Right lobe of liver (tissue), 6 donors: ENCODE data around the gene SCIN. TPM values are rescaled to one million over a fixed set of nuclear protein-coding genes. Genes with fewer than 3 reads are reported as not detected.

Experiments used
- ATAC-seq, 4 donors: fragments of 200-7000 bp; cut with Tn5 transposase; one replicate each; pipeline ENCODE4 v1.9.1; 2020; ENCODE audit warnings: mild to moderate bottlenecking in 4 of 4, moderate library complexity in 4 of 4
- DNase-seq, 3 donors: peaks; one replicate each; pipeline ENCODE4 v3.0.0-alpha.2; 2020
- H3K27ac ChIP-seq, 3 donors: fragments of 200-600 bp; one replicate each; pipeline ENCODE4 v1.8.0; 2022
- H3K27me3 ChIP-seq, 2 donors: fragments of 200-600 bp; one replicate each; pipeline ENCODE4 v1.8.0; 2022
- H3K36me3 ChIP-seq, 4 donors: fragments of 200-600 bp; sonication (generic) in 1 of 4; one replicate each; pipeline versions ENCODE4 v1.5.1 to v1.8.0; 2017 to 2022; ENCODE audit warnings: control low read depth in 1 of 4
- H3K4me1 ChIP-seq, 4 donors: fragments of 200-600 bp; sonication (generic) in 1 of 4; one replicate each; pipeline versions ENCODE4 v1.5.1 to v1.8.0; 2017 to 2022; ENCODE audit warnings: control low read depth in 1 of 4
- H3K4me3 ChIP-seq, 3 donors: fragments of 200-600 bp; one replicate each; pipeline ENCODE4 v1.8.0; 2022
- H3K9me3 ChIP-seq, 4 donors: fragments of 200-600 bp; sonication (generic) in 1 of 4; one replicate each; pipeline versions ENCODE4 v1.5.1 to v1.8.0; 2017 to 2022; ENCODE audit warnings: control low read depth in 1 of 4
- POLR2A ChIP-seq: fragments of 450-650 bp; IDR thresholded peaks from one replicate; pipeline ENCODE4 v1.6.1; 2017; ENCODE audit warnings: antibody characterized with exemption, mild to moderate bottlenecking
- intact Hi-C, 2 donors: fragments of 100-400 bp; cut with DNase I; formaldehyde crosslinking; loops; one replicate each; pipeline versions ENCODE4 v1.11.2 to v1.14.1; 2022
- small RNA-seq, 2 experiments: library from RNA; depleted of rRNA; stranded (forward); fragments of <200 nt; gene quantifications; one replicate each; pipeline ENCODE3, GENCODE V24; 2016
- total RNA-seq, 6 experiments: library from RNA; depleted of rRNA in 2 of 6; stranded (reverse); fragments of >200 nt in 2 of 6; fragmentation: NEBNext Ultra II Directional in 3 of 6; extraction: Animal tissue kit (Norgen Biotek cat#: 25700) in 3 of 6; gene quantifications; one replicate each; pipeline versions ENCODE4 v1.1.0 to v1.2.4, GENCODE V29; 2016 to 2023
- TF ChIP-seq, protein P1 (sequence below), 4 donors: fragments of 200-600 bp in 3 of 4; fragments of 450-650 bp in 1 of 4; IDR thresholded peaks; one replicate each; pipeline versions ENCODE4 v1.5.1 to v1.8.0; 2016 to 2022; ENCODE audit warnings: antibody characterized with exemption in 4 of 4, mild to moderate bottlenecking in 2 of 4
- donor health status: DM: no; HTN: yes; CAD: no.
- donor health status: DM: no; HTN: no; CAD: no.
- donor health status: DM: no; HTN: no; CAD: no.
- donor health status: DM: no; HTN: yes; CAD: no.
- donor health status: DM: no; HTN: yes; CAD: no.

The SCIN gene
- total RNA-seq, 6 experiments from 2014 or later: 0.06 to 0.20 (median 0.18) TPM; not detected in 3

DNA sequence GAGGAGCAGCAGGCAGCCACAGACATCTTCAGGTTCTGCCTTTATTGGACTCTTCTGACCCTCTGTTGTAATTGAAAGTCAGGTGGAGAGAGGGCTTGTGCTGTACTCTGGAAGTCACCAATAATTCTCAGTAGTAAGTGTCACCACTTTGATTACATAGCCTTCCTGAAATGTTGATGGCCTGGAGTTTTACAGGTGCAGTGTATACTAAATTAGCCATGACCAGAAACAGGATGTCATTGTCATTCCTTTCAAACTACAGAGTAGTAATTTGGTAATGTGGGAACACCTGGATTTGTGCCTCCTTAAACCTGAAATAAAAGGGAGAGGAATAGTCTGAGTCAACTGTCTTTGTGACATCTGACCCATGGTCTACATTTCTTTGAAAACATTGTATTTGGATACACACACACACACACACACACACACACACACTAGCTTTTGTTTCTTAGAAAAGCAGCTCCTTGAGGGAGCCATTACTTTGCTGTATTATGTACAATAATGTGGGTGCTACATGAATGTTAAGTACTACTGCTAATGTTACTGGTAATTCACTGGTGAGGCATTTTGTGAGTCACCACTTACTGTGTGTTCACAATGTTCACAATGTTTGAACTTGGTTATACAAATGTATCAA lies 136.5 kb downstream of the SCIN start:
- Histone ChIP-seq H3K36me3 (no peaks in the 10 kb centered on the region), H3K9me3 (no peaks in the 10 kb centered on the region), H3K4me1 (no peaks in the 10 kb centered on the region), H3K4me3 (no peak overlapping the region), H3K27me3 (no peaks in the 10 kb centered on the region), H3K27ac (no peak overlapping the region)
- intact Hi-C loops: no loop called here
- DNase-seq (no peak), ATAC-seq (no peak)
- TF ChIP-seq POLR2A: no peak
- TF ChIP-seq, protein P1, sequence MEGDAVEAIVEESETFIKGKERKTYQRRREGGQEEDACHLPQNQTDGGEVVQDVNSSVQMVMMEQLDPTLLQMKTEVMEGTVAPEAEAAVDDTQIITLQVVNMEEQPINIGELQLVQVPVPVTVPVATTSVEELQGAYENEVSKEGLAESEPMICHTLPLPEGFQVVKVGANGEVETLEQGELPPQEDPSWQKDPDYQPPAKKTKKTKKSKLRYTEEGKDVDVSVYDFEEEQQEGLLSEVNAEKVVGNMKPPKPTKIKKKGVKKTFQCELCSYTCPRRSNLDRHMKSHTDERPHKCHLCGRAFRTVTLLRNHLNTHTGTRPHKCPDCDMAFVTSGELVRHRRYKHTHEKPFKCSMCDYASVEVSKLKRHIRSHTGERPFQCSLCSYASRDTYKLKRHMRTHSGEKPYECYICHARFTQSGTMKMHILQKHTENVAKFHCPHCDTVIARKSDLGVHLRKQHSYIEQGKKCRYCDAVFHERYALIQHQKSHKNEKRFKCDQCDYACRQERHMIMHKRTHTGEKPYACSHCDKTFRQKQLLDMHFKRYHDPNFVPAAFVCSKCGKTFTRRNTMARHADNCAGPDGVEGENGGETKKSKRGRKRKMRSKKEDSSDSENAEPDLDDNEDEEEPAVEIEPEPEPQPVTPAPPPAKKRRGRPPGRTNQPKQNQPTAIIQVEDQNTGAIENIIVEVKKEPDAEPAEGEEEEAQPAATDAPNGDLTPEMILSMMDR (IDR thresholded peaks at IDR 0.05): no peak

DNA sequence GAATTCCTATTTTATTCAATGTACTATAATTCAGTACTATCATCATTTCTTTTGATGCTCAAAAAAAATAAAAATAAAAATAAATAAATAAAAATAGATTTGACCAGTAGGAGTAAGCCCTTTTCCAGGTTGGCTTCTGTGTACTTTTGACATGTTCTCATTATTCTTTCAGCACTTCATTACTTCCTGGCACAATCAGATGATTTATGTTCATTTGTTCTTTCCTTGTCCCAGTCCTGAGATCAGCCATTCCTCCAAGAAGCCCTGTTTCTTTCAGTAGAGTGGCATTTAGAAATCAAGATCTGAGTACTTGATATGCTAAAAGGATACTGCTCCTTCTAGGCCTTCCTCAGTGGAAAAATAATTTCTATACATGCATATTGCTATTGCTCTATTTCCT lies 137.8 kb downstream of the SCIN start:
- no peak for ATAC-seq
- no peak for TF ChIP-seq POLR2A
- TF ChIP-seq, protein P1 (IDR thresholded peaks at IDR 0.05): no peak
- no peak overlapping the region for H3K27ac ChIP-seq
- no peaks in the 10 kb centered on the region for H3K9me3 ChIP-seq
- intact Hi-C loops: no loop called here
- H3K36me3 ChIP-seq: no peaks in the 10 kb centered on the region
- DNase-seq: no peak
- no peaks in the 10 kb centered on the region for H3K27me3 ChIP-seq
- no peak overlapping the region for H3K4me3 ChIP-seq
- H3K4me1 ChIP-seq: no peaks in the 10 kb centered on the region

Small RNA genes lying within 50 kb of the gene (small RNA-seq; reads per million reads assigned to genes)
- 0 reads per million in 2 experiments for gene RF00264

Other genes with a start within 250 kb of the SCIN start
- gene VWDE, start 166.9 kb upstream of the SCIN start, total RNA-seq: under 1 TPM in 3 of 6 experiments, not detected in 3; 0.24 to 0.42 (median 0.38) TPM
- 10 to 100 TPM in 2 of 6 experiments, 1 to 10 TPM in 4; 4.4 to 19.2 (median 8.3) TPM for gene ARL4A, start 116.9 kb downstream of the SCIN start, total RNA-seq